Activated CD4-positive, alpha-beta T cell treated with anti-CD3 and anti-CD28 coated beads for 48 hours (primary cell): Measurements from ENCODE around the gene BRD9.
"Not testable (repeated sequence)": the region's sequence is repeated elsewhere in the genome, so short reads cannot be mapped to it uniquely, and the experiment has no call there.

Source experiments
- DNase-seq: peaks from one replicate; pipeline ENCODE4 v3.0.0-alpha.2; 2020

BRD9 gene

GRCh38 chr5:856531-857425, 35.8 kb downstream of the BRD9 start:
- no peak for DNase-seq

GRCh38 chr5:855771-856530, 36.6 kb downstream of the BRD9 start:
- DNase-seq, result peak; percentile 20

GRCh38 chr5:854966-855743, 37.4 kb downstream of the BRD9 start:
- no peak for DNase-seq

GRCh38 chr5:854217-854616, 38.4 kb downstream of the BRD9 start:
- DNase-seq, result no peak

GRCh38 chr5:853416-854090, 39.0 kb downstream of the BRD9 start:
- DNase-seq, result not testable (repeated sequence)

GRCh38 chr5:852431-853401, 39.9 kb downstream of the BRD9 start:
- DNase-seq, result no peak

- DNase-seq, result no peak
These were observed 40.6 kb downstream of the BRD9 start for GRCh38 chr5:852018-852417.

- no peak for DNase-seq
These were observed 41.0 kb downstream of the BRD9 start for GRCh38 chr5:851553-851952.

- no peak for DNase-seq
These were observed 41.5 kb downstream of the BRD9 start for GRCh38 chr5:851076-851475.

GRCh38 chr5:850511-851006, 42.0 kb downstream of the BRD9 start, which contains the start of gene ZDHHC11:
ZDHHC11 (minus strand) TSS chr5:850986; CDS start chr5:850602, 384 bp downstream.
- DNase-seq, result no peak

GRCh38 chr5:849651-850301, 42.8 kb downstream of the BRD9 start:
- no peak for DNase-seq

GRCh38 chr5:848671-849111, 43.9 kb downstream of the BRD9 start:
- no peak for DNase-seq

- not testable (repeated sequence) for DNase-seq
These were observed 44.9 kb downstream of the BRD9 start for GRCh38 chr5:847736-848135.

GRCh38 chr5:847212-847611, 45.4 kb downstream of the BRD9 start:
- DNase-seq, result not testable (repeated sequence)

GRCh38 chr5:846602-847091, 46.0 kb downstream of the BRD9 start:
- DNase-seq, result peak; percentile 62

- DNase-seq, result not testable (repeated sequence)
These were observed 46.7 kb downstream of the BRD9 start for GRCh38 chr5:845676-846601.

- DNase-seq, result not testable (repeated sequence)
These were observed 47.4 kb downstream of the BRD9 start for GRCh38 chr5:845031-845675.

- DNase-seq, result not testable (repeated sequence)
These were observed 48.2 kb downstream of the BRD9 start for GRCh38 chr5:844426-844825.
